Right cardiac atrium (tissue), 5 donors: ENCODE results near the gene CCDC117. TPM values are rescaled to one million over a fixed set of nuclear protein-coding genes. Genes with fewer than 3 reads are reported as not detected.
A peak's percentile ranks its signal among the peaks of the same experiment; 100 is the strongest.
"Not testable (repeated sequence)": the region's sequence is repeated elsewhere in the genome, so short reads cannot be mapped to it uniquely, and the experiment has no call there.

Source experiments
- ATAC-seq, 2 donors: fragments of 200-7000 bp; cut with Tn5 transposase; one replicate each; pipeline versions ENCODE4 v1.8.0 to v1.9.1; 2020; ENCODE audit warnings: moderate library complexity in 2 of 2, mild to moderate bottlenecking in 1 of 2
- DNase-seq, 3 donors: peaks; one replicate each; pipeline ENCODE4 v3.0.0-alpha.2; 2020
- H3K27ac ChIP-seq: one replicate; pipeline ENCODE4 v1.5.1; 2013; ENCODE audit warnings: mild to moderate bottlenecking, low read length, control low read depth, moderate library complexity
- H3K27me3 ChIP-seq: one replicate; pipeline ENCODE4 v1.6.1; 2013; ENCODE audit not compliant: control insufficient read depth, insufficient read depth
- H3K4me1 ChIP-seq: one replicate; pipeline ENCODE4 v1.6.1; 2013; ENCODE audit warnings: low read length; ENCODE audit not compliant: control insufficient read depth, insufficient read depth
- H3K4me3 ChIP-seq: one replicate; pipeline ENCODE4 v1.5.1; 2013; ENCODE audit warnings: low read length, control low read depth
- H3K9me3 ChIP-seq: one replicate; pipeline ENCODE4 v1.6.1; 2013; ENCODE audit warnings: low read length; ENCODE audit not compliant: control insufficient read depth
- WGBS: extraction: QIAGEN DNeasy Blood & Tissue Kit; methylation state at CpG from one replicate; pipeline ENCODE4 v1.1.7; 2013; 5-methylcytosine and 5-hydroxymethylcytosine counted together
- intact Hi-C, 4 donors: fragments of 100-400 bp; cut with DNase I; formaldehyde crosslinking; loops; one replicate each; pipeline versions ENCODE4 v1.11.0 to v1.14.0; 2022 to 2023
- polyA plus RNA-seq: library from polyadenylated mRNA; stranded (reverse); fragments of 200-250 nt; gene quantifications from one replicate; pipeline ENCODE4 v1.2.3, GENCODE V29; 2013
- total RNA-seq, 4 donors: library from RNA; stranded (reverse); fragmentation: NEBNext Ultra II Directional; extraction: Animal tissue kit (Norgen Biotek cat#: 25700); gene quantifications; one replicate each; pipeline ENCODE4 v1.2.1, GENCODE V29; 2021
- donor health status: healthy with polysubstance abuse.
- donor health status: DM: no; HTN: yes; CAD: no.
- donor health status: DM: no; HTN: no; CAD: no.
- donor health status: DM: no; HTN: yes; CAD: no; lungs with severe emphysema.
- donor health status: DM: yes; HTN: yes; CAD: no.

The CCDC117 gene
- total and polyA plus RNA-seq, 5 donors, result 6.6 to 14.0 (median 13.3) TPM

DNA sequence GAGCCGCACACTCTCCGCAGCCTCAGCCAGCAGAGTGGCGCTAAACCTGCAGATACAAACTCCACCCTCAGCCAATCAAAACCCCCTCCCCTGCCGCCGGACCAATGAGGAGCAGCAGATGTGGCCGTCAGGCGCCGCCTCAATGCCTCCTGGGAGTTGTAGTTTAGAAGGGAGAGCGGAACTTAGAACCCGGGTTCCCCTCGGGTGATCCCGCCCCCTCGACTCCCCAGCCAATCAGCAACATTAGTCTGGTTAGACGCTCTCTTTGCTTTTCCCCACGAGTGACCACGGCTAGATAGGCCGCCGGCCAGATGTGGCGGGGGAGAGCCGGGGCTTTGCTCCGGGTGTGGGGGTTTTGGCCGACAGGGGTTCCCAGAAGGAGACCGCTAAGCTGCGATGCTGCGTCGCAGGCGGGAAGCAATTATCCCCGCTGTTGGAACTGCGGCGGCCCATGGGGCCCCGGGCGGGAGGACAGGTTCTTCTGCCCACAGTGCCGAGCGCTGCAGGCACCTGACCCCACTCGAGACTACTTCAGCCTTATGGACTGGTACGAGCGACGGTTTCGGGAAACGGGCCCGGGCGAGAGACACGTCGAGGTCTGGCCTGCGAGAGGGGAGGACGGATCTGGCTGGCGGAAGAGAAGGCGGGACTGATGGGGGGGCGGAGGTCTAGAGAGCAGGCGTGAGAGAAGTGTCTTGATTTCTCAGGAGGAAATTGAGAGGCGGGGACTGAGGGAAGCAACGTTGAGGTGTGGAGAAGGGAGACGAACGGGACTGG, 30.5 kb upstream of the CCDC117 start, which contains the start of the genes CHEK2 and HSCB:
TSS of gene CHEK2 (minus strand) at position 36 of the 777 bp plus-strand sequence. CDS start 7,099 bp downstream, outside the sequence.
TSS of gene HSCB (plus strand) at position 255 of the 777 bp plus-strand sequence. CDS start at position 312, 57 bp downstream.
- under 1% methylated on average over 54 of the region's 54 CpGs for WGBS
- peak; percentile 99 for DNase-seq
- intact Hi-C loops, result no loop called here
- Histone ChIP-seq H3K4me1 (peaks cover 5% of the 10 kb centered on the region), H3K27ac (peak within 1 kb of the TSS; percentile 97), H3K27me3 (no peaks in the 10 kb centered on the region), H3K4me3 (peak within 1 kb of the TSS; percentile 79), H3K9me3 (no peaks in the 10 kb centered on the region)
- ATAC-seq, result peak; percentile 98 to 99

DNA sequence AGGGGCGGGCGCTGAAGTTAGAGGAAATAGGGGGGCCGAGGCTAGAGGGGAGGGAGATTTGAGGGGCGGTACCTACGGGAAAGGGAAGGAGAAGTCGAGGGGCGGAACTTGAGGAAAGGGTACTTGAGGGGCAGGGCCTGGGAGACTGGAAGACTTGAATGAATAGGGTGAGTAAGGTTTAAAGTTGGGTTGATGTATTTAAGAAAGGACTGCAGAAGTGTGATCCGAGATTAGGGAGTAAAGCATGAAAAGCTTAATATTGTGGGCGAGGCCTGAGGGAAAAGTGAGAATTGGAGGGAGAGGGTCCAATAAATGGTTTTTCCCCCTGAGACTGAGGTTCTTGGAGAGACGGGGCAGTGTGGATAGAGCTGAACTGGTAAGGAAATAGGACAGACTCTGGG, 29.9 kb upstream of the CCDC117 start:
- H3K4me1 ChIP-seq, result peaks cover 5% of the 10 kb centered on the region
- DNase-seq (no peak), ATAC-seq (no peak)
- H3K27me3 ChIP-seq, result no peaks in the 10 kb centered on the region
- peak overlapping the region; percentile 97 for H3K27ac ChIP-seq
- H3K9me3 ChIP-seq, result no peaks in the 10 kb centered on the region
- WGBS, result 1% methylated on average over 10 of the region's 10 CpGs
- intact Hi-C loops, result no loop called here
- H3K4me3 ChIP-seq, result peak overlapping the region; percentile 79

DNA sequence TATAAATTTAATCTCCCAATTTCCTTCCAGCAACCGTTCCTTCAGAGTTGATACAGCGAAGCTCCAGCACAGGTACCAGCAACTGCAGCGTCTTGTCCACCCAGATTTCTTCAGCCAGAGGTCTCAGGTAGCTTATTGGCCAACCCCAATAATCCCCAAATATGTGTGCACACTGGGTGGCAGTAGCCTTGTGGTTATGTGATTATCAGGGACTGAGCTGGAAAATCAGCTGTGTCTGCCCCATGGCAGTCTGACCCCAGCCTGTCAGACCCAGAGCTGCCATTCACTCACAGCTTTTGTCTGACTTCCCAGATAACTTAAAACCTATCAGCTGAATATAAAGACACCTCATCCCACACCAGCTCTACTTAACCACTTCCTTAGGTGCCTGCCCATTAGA, 28.6 kb upstream of the CCDC117 start:
- H3K9me3 ChIP-seq, result no peaks in the 10 kb centered on the region
- intact Hi-C loops, result no loop called here
- H3K4me1 ChIP-seq, result peaks cover 5% of the 10 kb centered on the region
- no peak overlapping the region for H3K4me3 ChIP-seq
- H3K27ac ChIP-seq, result no peak overlapping the region
- no peak for DNase-seq
- ATAC-seq, result no peak
- WGBS, result 92% methylated on average over 3 of the region's 3 CpGs
- H3K27me3 ChIP-seq, result no peaks in the 10 kb centered on the region

DNA sequence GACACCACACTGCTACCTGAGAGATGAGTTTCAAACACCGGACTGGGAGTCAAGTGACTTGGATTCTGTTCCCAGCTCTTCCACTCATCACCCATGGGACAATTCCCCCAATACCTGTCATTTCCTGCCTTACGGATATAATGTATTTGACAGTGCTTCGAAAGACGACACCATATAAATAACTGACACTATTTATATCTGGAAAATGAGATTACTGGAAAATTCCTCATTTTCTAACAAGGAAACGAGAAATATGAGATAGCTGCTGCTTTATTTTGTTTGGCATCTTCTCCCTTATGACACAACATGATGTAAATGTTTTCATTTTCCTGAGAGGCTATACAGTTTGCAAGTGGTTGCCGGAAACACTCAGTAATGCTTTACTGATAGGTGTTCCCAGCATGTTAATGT, 22.0 kb upstream of the CCDC117 start:
- 41% methylated on average over 6 of the region's 6 CpGs for WGBS
- Histone ChIP-seq H3K4me1 (no peaks in the 10 kb centered on the region), H3K9me3 (no peaks in the 10 kb centered on the region), H3K4me3 (no peak overlapping the region), H3K27ac (no peak overlapping the region), H3K27me3 (no peaks in the 10 kb centered on the region)
- DNase-seq (no peak), ATAC-seq (peak in 1 of 2 donors; percentile 49)
- intact Hi-C loops, result no loop called here

DNA sequence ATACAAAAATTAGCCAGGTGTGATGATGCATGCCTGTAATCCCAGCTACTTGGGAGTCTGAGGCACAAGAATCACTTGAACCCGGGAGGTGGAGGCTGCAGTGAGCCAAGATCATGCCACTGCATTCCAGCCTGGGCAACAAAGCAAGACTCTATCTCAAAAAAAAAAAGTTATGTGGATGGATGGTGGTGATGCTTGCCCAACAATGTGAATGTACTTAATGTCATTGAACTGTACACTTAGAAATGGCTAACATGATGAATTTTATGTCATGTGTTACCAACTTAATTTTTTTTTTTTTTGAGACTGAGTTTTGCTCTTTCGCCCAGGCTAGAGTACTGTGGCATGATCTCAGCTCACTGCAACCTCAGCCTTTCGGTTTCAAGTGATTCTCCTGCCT, 18.0 kb upstream of the CCDC117 start:
- H3K27ac ChIP-seq, H3K9me3 ChIP-seq, ATAC-seq, H3K27me3 ChIP-seq, H3K4me3 ChIP-seq, DNase-seq, H3K4me1 ChIP-seq, intact Hi-C loops: not testable (repeated sequence)
- 97% methylated on average over 3 of the region's 3 CpGs for WGBS

DNA sequence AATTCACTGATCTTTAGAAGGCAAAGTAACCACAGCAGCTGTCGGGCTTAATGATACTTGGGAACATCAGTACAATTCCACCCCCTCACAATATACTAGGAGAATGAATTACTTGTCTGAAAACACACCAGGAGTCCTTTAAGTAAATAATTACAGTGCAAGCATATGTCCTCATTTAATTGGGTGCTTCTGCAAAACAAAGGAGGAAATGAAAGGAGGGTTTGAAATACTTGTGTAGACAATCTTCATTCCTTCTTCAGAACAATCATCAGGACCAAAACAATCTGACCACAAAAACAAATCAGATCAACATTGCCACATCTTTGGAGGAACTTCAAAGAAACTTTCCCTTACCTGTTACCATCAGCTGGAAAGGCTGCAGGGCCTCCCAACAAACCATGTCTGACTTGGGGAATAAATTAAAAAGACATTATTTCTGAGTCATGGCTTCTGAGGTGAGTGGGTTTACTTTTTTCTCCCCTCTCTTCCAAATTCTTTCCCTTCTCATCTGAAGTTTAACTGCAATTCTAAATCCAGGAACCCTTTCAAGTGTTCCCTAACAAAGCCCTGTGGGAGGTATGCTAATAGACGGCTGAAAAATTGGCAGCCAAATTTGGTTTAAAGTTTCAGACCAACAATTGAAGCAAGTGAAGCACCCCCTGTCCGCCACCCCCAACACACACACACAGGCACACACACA, 12.5 kb upstream of the CCDC117 start:
- ATAC-seq, result no peak
- 76% methylated on average over 3 of the region's 3 CpGs for WGBS
- Histone ChIP-seq H3K9me3 (no peaks in the 10 kb centered on the region), H3K27me3 (no peaks in the 10 kb centered on the region), H3K4me3 (no peak overlapping the region), H3K4me1 (no peaks in the 10 kb centered on the region), H3K27ac (no peak overlapping the region)
- no peak for DNase-seq
- intact Hi-C loops, result no loop called here

DNA sequence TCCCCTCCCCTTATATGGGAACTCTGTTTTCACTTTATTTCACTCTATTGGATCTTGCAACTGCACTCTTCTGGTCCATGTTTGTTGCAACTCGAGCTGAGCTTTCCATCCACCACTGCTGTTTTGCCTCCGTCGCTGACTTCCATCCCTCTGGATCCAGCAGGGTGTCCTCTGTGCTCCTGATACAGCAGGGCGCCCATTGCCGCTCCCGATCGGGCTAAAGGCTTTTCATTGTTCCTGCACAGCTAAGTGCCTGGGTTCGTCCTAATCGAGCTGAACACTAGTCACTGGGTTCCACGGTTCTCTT, 11.1 kb upstream of the CCDC117 start:
- WGBS, result 94% methylated on average over 10 of the region's 10 CpGs
- DNase-seq (no peak), ATAC-seq (no peak)
- H3K27me3 ChIP-seq, result no peaks in the 10 kb centered on the region
- intact Hi-C loops, result no loop called here
- H3K4me1 ChIP-seq, result no peaks in the 10 kb centered on the region
- no peak overlapping the region for H3K27ac ChIP-seq
- no peak overlapping the region for H3K4me3 ChIP-seq
- H3K9me3 ChIP-seq, result no peaks in the 10 kb centered on the region

DNA sequence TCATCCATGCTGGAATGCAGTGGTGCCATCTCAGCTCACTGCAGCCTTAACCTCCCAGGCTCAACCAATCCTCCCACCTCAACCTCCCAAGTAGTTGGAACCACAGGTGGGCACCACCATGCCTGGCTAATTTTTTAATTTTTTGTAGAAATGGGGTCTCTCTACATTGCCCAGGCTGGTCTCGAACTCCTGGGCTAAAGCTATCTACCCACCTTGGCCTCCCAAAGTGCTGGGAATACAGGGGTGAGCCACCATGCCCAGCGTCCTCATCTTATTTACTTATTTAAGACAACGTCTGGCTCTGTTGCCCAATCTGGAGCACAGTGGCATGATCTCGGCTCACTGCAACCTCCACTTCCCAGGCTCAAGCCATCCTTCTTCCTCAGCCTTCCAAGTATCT, 10.5 kb upstream of the CCDC117 start:
- WGBS, result 97% methylated on average over 4 of the region's 4 CpGs
- H3K4me1 ChIP-seq, DNase-seq, H3K27ac ChIP-seq, ATAC-seq, H3K4me3 ChIP-seq, H3K9me3 ChIP-seq, intact Hi-C loops, H3K27me3 ChIP-seq: not testable (repeated sequence)

DNA sequence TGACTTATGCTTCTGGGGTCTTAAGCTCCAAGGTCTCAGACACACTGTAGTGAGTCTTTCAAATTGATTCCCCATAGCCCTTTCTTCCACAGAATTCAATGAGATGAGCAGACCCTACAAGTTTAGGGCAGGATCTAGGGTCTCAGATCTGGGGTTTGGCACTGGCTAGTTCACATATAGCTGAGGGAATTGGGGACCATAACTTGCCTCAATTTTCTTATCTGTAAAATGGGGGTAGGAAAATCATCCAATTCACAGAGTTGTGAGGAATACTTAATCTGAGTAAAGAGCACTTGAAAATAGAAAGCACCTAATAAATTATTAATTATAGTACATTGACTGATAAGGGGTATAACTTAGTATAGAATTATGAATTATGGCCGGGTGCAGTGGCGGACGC, 5.9 kb upstream of the CCDC117 start:
- H3K4me1 ChIP-seq, result no peaks in the 10 kb centered on the region
- no peak for ATAC-seq
- H3K27me3 ChIP-seq, result no peaks in the 10 kb centered on the region
- 91% methylated on average over 3 of the region's 3 CpGs for WGBS
- H3K9me3 ChIP-seq, result no peaks in the 10 kb centered on the region
- no peak overlapping the region for H3K27ac ChIP-seq
- DNase-seq, result no peak
- H3K4me3 ChIP-seq, result no peak overlapping the region
- intact Hi-C loops, result no loop called here

DNA sequence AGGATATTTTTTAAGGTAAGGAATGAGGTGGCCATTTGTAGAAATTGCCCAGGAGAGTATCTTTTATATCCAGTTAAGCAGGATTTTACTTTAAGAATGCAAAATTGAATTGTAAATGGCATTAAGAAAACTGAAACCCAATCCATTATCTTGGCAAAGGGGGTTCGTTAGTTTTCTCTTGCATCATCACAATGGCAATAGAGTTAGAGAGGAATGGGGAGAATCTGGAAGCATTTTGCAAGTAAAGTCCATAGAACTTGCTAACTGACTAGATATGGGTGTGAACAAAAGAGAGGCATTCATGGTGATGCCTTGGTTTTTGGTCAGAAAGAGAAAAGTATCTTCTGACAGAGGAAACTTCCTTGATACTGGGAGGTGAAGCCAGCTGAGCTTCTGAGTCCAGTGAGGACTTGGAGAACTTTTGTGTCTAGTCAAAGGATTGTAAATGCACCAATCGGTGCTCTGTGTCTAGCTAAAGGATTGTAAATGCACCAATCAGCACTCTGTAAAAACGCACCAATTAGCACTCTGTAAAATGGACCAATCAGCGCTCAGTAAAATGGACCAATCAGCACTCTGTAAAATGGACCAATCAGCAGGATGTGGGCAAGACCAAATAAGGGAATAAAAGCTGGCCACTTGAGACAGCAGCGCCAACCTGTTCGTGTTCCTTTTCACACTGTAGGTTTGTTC, 3.6 kb upstream of the CCDC117 start:
- Histone ChIP-seq H3K27ac (no peak overlapping the region), H3K9me3 (no peaks in the 10 kb centered on the region), H3K4me1 (no peaks in the 10 kb centered on the region), H3K4me3 (no peak overlapping the region), H3K27me3 (no peaks in the 10 kb centered on the region)
- WGBS, result 87% methylated on average over 6 of the region's 6 CpGs
- ATAC-seq, result no peak
- DNase-seq, result no peak
- intact Hi-C loops, result no loop called here
